Esophagus squamous epithelium (tissue), 4 donors: Measurements from ENCODE around the gene TMEFF2.

Source experiments
- POLR2A ChIP-seq, 4 donors: fragments of 450-650 bp; IDR thresholded peaks; one replicate each; pipeline ENCODE4 v1.6.1; 2017; ENCODE audit warnings: antibody characterized with exemption in 4 of 4, mild to moderate bottlenecking in 4 of 4, moderate library complexity in 3 of 4
- TF ChIP-seq, protein P1 (sequence below), 6 experiments: fragments of 450-650 bp in 4 of 6; fragments of 200-600 bp in 2 of 6; sonication (generic) in 2 of 6; IDR thresholded peaks; one replicate each; pipeline ENCODE4 v1.5.1; 2016 to 2019; ENCODE audit warnings: antibody characterized with exemption in 6 of 6, mild to moderate bottlenecking in 4 of 6, moderate library complexity in 4 of 6

- TF ChIP-seq, protein P1, sequence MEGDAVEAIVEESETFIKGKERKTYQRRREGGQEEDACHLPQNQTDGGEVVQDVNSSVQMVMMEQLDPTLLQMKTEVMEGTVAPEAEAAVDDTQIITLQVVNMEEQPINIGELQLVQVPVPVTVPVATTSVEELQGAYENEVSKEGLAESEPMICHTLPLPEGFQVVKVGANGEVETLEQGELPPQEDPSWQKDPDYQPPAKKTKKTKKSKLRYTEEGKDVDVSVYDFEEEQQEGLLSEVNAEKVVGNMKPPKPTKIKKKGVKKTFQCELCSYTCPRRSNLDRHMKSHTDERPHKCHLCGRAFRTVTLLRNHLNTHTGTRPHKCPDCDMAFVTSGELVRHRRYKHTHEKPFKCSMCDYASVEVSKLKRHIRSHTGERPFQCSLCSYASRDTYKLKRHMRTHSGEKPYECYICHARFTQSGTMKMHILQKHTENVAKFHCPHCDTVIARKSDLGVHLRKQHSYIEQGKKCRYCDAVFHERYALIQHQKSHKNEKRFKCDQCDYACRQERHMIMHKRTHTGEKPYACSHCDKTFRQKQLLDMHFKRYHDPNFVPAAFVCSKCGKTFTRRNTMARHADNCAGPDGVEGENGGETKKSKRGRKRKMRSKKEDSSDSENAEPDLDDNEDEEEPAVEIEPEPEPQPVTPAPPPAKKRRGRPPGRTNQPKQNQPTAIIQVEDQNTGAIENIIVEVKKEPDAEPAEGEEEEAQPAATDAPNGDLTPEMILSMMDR (IDR thresholded peaks at IDR 0.05) = no peak
- TF ChIP-seq POLR2A (IDR thresholded peaks at IDR 0.05) = no peak
Measured at GRCh38 chr2:192148241-192148619, 46.5 kb downstream of the TMEFF2 start.
